Adrenal gland (tissue), 5 donors: ENCODE data around the gene AK8.

Experiments
- CTCF ChIP-seq, 6 experiments: fragments of 450-650 bp in 4 of 6; fragments of 200-600 bp in 2 of 6; sonication (generic) in 1 of 6; IDR thresholded peaks; 1 replicate in 5 of 6; 2 replicates in 1 of 6; pipeline versions ENCODE4 v1.5.1 to v1.8.0; 2016 to 2021; ENCODE audit warnings: antibody characterized with exemption in 6 of 6, mild to moderate bottlenecking in 2 of 6, moderate library complexity in 1 of 6
- POLR2A ChIP-seq, 2 donors: fragments of 450-650 bp; IDR thresholded peaks; one replicate each; pipeline ENCODE4 v1.6.1; 2017; ENCODE audit warnings: antibody characterized with exemption in 2 of 2, mild to moderate bottlenecking in 2 of 2, moderate library complexity in 1 of 2
- donor health status: DM: no; HTN: no; CAD: no.

DNA sequence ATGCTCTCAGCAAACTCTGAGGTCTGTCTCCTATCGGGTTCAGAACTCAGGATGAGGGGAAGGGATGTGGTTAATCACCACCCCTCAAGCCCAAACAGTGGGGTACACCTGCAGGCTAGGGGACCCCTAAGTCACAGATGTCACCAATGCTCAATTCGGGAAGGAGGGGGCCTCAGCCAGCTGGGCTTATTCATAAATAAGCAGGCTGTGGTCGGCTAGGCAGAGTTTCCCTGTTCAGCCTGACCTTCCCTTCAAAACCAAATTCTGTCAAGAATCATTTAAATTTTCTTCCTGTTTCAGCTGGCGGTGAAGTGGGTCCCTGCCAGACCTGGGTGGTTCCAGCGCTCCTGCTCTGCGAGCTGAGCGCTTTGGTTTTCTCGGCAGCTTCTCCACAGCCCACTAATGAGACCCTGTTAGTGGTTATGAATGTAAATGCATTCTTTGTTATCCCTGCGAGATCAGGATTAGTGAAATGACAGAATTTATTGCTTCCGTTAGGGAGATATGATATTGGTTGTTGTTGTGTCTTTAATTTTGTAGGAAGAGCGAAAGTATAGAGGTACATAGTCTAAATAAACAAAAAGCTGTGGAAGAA, 68.3 kb downstream of the AK8 start:
- no peak for TF ChIP-seq POLR2A (IDR thresholded peaks at IDR 0.05)
- TF ChIP-seq CTCF (IDR thresholded peaks at IDR 0.05): no peak
